Stimulated activated CD4-positive, alpha-beta T cell treated with anti-CD3 and anti-CD28 coated beads, Interleukin-2, amount 100 ng/mL, for 24 hours (primary cell): ENCODE measurements around the gene SLC35D1.
A peak's percentile ranks its signal among the peaks of the same experiment; 100 is the strongest.
"Not testable (repeated sequence)": the region's sequence is repeated elsewhere in the genome, so short reads cannot be mapped to it uniquely, and the experiment has no call there.

Experiments used
- DNase-seq, 2 donors: peaks; one replicate each; pipeline ENCODE4 v3.0.0-alpha.2; 2020

The SLC35D1 gene

DNA sequence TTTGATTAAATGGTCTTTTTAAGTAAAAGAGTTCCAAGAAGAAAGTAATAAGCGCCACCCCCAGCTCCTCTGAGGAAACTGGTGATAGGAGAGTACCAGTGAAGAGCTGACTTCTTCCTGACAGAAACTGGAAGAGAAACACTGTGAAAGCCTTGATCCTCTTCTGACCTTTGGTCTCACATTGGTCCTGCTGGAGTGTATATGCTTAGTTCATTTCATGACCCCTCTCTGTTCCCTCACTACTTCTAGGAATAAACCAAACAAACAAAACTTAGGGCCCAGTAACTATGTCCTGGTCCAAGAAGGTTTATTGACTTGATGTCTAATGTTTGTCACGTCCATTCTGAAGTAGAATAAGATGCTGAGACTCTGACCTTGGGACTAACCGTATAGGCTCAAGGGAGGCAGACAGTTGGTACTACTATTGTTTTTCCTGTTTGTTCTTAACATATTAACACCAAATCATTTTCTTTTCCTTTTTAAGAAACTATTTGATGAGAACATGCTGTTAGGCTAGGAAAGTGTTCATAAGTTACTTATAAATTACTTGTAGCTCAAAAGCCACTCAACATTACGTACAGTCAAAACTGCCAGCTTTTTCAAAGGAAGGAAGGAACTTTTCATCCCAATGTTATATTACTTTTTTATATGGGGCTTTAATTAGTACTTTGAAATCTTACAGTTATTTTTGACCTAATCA is 71.2 kb downstream of the SLC35D1 start:
- no peak for DNase-seq

DNA sequence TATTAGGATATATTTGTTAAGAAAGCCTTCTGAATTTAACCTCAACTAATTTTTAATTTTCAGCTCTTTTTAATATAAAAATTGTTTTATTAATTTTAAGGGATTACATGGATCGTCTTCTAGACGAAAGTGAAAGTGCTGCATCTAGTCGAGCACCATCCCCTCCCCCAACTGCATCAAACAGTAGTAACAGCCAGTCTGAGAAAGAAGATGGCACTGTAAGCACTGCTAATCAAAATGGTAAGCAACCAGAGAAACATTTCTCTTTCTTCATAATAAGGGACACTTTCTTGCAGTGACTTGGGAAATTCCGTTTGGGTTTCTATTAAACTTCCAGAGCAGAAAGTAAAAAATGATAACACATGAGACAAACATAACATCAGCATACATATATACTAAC is 72.3 kb downstream of the SLC35D1 start:
- DNase-seq = peak; percentile 23 to 41

DNA sequence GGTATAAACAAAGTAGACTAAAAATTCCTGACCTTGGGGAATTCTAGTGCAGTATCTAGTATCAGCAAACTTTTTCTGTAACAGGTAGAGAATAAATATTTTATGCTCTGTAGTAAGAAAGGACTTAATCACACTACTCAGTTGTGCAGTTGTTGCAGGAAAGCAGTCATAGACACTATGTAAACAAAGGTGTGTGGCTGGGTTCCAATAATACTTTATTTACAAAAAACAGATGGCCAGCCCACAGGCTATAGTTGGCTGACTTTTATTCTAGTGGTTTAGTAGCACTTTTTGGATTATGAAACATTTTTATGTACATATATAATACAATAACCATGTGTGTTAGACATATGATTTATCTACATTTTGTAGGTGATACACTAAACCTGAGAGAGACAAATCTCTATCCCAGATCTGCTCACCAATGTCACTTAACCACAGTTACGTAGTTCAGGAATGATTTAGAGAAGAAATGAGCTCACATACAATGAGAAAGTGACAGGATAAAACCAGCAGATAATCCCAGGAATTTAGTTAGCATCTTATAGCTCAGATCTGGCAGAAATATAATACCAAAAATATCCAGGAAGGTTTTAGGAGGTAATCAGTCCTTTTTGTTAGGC is 73.1 kb downstream of the SLC35D1 start:
- no peak for DNase-seq

DNA sequence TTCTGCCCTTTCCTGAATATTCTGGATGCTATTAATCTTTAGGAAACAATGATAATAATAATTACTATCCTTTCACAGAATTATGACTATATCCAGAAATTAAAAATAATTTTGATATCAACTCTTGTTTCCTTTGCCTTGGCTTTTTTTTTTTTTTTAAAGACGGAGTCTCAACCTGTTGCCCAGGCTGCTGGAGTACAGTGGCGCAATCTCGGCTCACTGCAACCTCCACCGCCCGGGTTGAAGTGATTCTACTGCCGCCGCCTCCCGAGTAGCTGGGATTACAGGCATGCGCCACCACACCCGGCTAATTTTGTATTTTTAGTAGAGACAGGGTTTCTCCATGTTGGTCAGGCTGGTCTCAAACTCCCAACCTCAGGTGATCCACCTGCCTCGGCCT is 74.3 kb downstream of the SLC35D1 start:
- not testable (repeated sequence) for DNase-seq

DNA sequence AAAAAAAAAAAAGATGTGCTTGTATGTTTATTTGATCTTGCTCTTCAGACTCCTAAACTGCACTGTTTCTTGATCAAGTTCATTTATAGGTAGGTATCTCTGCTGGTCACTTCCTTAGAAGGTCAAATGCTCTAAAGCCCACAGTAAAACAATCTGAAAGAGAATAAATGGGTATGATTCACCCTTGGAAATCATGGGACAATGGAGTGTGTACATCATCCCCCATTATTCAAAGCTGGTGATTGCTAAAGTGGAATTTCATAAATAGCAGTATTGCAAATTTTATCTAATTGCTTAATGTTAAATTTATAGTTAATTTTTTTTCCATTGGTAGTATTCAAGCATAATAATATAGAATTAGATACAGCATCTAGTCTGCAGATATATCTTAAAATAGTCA is 75.7 kb downstream of the SLC35D1 start:
- DNase-seq = no peak

DNA sequence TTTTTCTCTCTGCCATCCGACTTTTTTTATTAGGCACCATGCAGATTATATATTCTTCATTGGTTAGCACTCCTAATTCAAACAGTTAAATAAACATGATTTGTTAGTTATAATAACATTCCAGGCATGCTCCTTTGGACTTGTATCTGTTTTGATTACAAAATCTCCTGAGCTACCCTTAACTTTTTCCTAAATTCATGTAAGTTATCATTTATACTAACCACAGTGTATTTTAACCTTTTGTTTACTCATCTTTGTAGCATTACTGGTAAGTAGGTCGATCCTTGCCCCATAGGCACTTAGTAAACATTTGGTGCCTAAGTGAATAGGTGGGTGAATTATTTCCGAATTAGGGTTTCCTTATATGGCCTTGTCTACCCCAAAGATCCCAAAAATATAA is 85.4 kb downstream of the SLC35D1 start:
- DNase-seq = no peak

DNA sequence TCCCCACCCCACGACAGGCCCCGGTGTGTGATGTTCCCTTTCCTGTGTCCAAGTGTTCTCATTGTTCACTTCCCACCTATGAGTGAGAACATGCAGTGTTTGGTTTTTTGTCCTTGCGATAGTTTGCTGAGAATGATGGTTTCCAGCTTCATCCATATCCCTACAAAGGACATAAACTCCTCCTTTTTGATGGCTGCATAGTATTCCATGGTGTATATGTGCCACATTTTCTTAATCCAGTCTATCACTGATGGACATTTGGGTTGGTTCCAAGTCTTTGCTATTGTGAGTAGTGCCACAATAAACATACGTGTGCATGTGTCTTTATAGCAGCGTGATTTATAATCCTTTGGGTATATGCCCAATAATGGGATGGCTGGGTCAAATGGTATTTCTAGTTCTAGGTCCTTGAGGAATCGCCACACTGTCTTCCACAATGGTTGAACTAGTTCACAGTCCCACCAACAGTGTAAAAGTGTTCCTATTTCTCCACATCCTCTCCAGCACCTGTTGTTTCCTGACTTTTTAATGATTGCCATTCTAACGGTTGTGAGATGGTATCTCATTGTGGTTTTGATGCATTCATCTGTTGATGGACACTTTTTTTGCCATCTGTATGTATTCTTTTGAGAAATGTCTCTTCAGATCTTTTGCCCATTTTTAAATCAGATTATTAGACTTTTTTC is 87.6 kb downstream of the SLC35D1 start:
- not testable (repeated sequence) for DNase-seq

DNA sequence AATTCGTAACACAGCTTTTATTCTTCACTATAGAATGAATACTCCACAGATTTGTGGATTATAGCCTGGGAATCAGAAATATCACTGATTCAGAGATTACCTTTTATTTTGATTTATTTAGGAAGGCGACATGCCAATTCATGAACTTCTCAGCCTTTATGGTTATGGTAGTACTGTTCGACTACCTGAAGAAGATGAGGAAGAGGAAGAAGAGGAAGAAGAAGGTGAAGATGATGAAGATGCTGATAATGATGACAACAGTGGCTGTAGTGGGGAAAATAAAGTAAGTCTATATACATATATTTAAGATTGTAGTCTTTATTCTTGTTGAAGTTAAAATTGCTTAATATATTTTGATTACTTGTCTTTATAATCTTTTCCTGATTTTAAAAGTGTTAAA is 96.0 kb downstream of the SLC35D1 start:
- no peak for DNase-seq

DNA sequence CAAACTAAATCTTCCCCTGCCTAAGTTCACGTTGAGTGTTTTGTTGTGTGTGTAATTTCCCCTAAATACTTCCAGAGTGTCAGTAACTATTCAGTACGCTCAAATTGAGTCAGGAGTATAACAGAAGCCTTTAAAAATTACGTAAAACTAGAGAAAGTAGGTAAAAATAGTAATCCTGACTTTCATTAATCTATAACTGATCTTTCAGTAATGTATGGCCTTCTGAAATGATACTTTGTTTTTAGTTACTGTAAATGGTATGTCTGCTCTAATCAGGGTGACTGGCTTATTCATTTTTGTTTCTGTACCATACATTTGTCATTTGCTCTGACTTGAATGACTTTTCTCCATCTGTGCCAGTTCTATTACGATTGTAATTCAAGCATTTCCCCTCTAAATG is 99.7 kb downstream of the SLC35D1 start:
- DNase-seq = no peak

DNA sequence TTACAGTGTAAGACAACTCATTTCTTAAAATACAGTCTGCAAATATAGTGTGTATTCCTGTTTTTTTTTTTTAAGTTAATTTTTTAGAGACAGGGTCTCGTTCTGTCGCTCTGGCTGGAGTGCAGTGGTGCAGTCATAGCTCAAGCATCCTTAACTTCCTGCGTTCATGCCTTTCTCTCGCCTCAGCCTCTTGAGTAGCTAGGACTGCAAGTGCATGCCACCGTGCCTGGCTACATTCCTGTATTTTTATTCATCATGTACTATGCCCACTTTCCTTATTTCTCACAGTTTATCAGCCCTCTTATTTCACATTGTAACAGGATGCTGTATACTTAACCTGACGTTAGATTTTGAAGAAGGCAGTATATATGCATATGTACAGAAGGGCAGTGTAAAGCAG is 102.4 kb downstream of the SLC35D1 start:
- DNase-seq = no peak
